ENCODE data around the gene TTC34.
"Not testable (repeated sequence)": the region's sequence is repeated elsewhere in the genome, so short reads cannot be mapped to it uniquely, and the experiment has no call there.

Gene TTC34

GRCh38 chr1:2759433-2759832 is 42.1 kb downstream of the TTC34 start:
- not testable (repeated sequence) for DNase-seq

GRCh38 chr1:2757519-2757918 is 44.0 kb downstream of the TTC34 start:
- not testable (repeated sequence) for DNase-seq

- DNase-seq, result not testable (repeated sequence)
Measured at GRCh38 chr1:2755426-2755825, 46.1 kb downstream of the TTC34 start.

- not testable (repeated sequence) for DNase-seq
Measured at GRCh38 chr1:2754597-2754996, 46.9 kb downstream of the TTC34 start.

- DNase-seq, result not testable (repeated sequence)
Measured at GRCh38 chr1:2752503-2752902, 49.0 kb downstream of the TTC34 start.

- DNase-seq, result not testable (repeated sequence)
Measured at GRCh38 chr1:2751866-2752265, 49.6 kb downstream of the TTC34 start.

GRCh38 chr1:2750766-2751730 is 50.4 kb downstream of the TTC34 start:
- not testable (repeated sequence) for DNase-seq

GRCh38 chr1:2750041-2750680 is 51.3 kb downstream of the TTC34 start:
- not testable (repeated sequence) for DNase-seq

GRCh38 chr1:2748626-2749025 is 52.9 kb downstream of the TTC34 start:
- DNase-seq, result not testable (repeated sequence)

GRCh38 chr1:2694796-2695195 is 106.7 kb downstream of the TTC34 start:
- DNase-seq, result not testable (repeated sequence)

GRCh38 chr1:2690180-2690579 is 111.3 kb downstream of the TTC34 start:
- not testable (repeated sequence) for DNase-seq

GRCh38 chr1:2688336-2688665 is 113.2 kb downstream of the TTC34 start:
- not testable (repeated sequence) for DNase-seq

- DNase-seq, result not testable (repeated sequence)
Measured at GRCh38 chr1:2687638-2688335, 113.7 kb downstream of the TTC34 start.

GRCh38 chr1:2687174-2687591 is 114.3 kb downstream of the TTC34 start:
- DNase-seq, result not testable (repeated sequence)

- not testable (repeated sequence) for DNase-seq
Measured at GRCh38 chr1:2686091-2686863, 115.2 kb downstream of the TTC34 start.

GRCh38 chr1:2685671-2686070 is 115.8 kb downstream of the TTC34 start:
- not testable (repeated sequence) for DNase-seq

- not testable (repeated sequence) for DNase-seq
Measured at GRCh38 chr1:2684878-2685277, 116.6 kb downstream of the TTC34 start.

GRCh38 chr1:2684000-2684399 is 117.5 kb downstream of the TTC34 start:
- DNase-seq, result not testable (repeated sequence)

GRCh38 chr1:2683321-2683741 is 118.2 kb downstream of the TTC34 start:
- not testable (repeated sequence) for DNase-seq

- not testable (repeated sequence) for DNase-seq
Measured at GRCh38 chr1:2682879-2683278, 118.6 kb downstream of the TTC34 start.

GRCh38 chr1:2676726-2677125 is 124.8 kb downstream of the TTC34 start:
- DNase-seq, result not testable (repeated sequence)

GRCh38 chr1:2671656-2672055 is 129.8 kb downstream of the TTC34 start:
- not testable (repeated sequence) for DNase-seq

All from activated CD4-positive, alpha-beta T cell treated with anti-CD3 and anti-CD28 coated beads for 48 hours (primary cell).